PC-3 (cell line): ENCODE results near the gene HMGXB4. TPM values are rescaled to one million over a fixed set of nuclear protein-coding genes. Genes with fewer than 3 reads are reported as not detected.

Experiments used
- ATAC-seq: fragments of 200-7000 bp; cut with Tn5 transposase; 2 replicates; pipeline ENCODE4 v1.9.1; 2020; ENCODE audit warnings: mild to moderate bottlenecking, moderate library complexity
- BruUV-seq: library from RNA; stranded (reverse); fragments of 400-500 nt; replicated peaks from 2 replicates; lab custom pipeline; 2021; lab: Mats Ljungman, UMichigan
- CTCF ChIA-PET: fragments of 300-600 bp; sonication (Branson Sonifier 250); formaldehyde crosslinking; loops from one replicate; lab custom pipeline; 2022; ENCODE audit warnings: antibody characterized with exemption; lab: Charles Lee
- POLR2A ChIA-PET: fragments of 300-600 bp; sonication (Branson Sonifier 250); formaldehyde crosslinking; loops from one replicate; lab custom pipeline; 2022; ENCODE audit warnings: antibody characterized with exemption; ENCODE audit not compliant: unreplicated experiment; lab: Charles Lee
- DNase-seq: peaks from one replicate; pipeline ENCODE4 v3.0.0-alpha.2; 2015
- H2AFZ ChIP-seq: fragments of 300-600 bp; sonication (generic); 2 replicates; pipeline ENCODE4 v1.6.0; 2016; ENCODE audit warnings: antibody characterized with exemption, low read length
- H3F3A ChIP-seq: fragments of 300-600 bp; sonication (generic); one replicate; pipeline ENCODE4 v1.6.0; 2017; ENCODE audit warnings: antibody characterized with exemption, low read length, control low read depth, mild to moderate bottlenecking; ENCODE audit not compliant: unreplicated experiment
- H3K27ac ChIP-seq: fragments of 300-600 bp; sonication (generic); 2 replicates; pipeline ENCODE4 v1.5.1; 2016; ENCODE audit warnings: mild to moderate bottlenecking, low read length
- H3K27me3 ChIP-seq: fragments of 300-600 bp; sonication (generic); 2 replicates; pipeline ENCODE4 v1.6.1; 2016; ENCODE audit warnings: low read length, mixed read lengths
- H3K36me3 ChIP-seq: fragments of 300-600 bp; sonication (generic); 2 replicates; pipeline ENCODE4 v1.6.1; 2016; ENCODE audit warnings: low read depth, mixed run types, low read length, mixed read lengths
- H3K4me1 ChIP-seq: fragments of 300-600 bp; sonication (generic); 2 replicates; pipeline ENCODE4 v1.5.1; 2016; ENCODE audit warnings: low read length; ENCODE audit not compliant: insufficient read depth
- H3K4me2 ChIP-seq: fragments of 300-600 bp; sonication (generic); 2 replicates; pipeline ENCODE4 v1.6.0; 2016; ENCODE audit warnings: low read length
- H3K4me3 ChIP-seq: fragments of 300-600 bp; sonication (generic); 2 replicates; pipeline ENCODE4 v1.5.1; 2016; ENCODE audit warnings: mild to moderate bottlenecking, low read length, mixed read lengths
- H3K79me2 ChIP-seq: fragments of 300-600 bp; sonication (generic); 2 replicates; pipeline ENCODE4 v1.6.1; 2017; ENCODE audit warnings: low read length, mixed read lengths
- H3K9ac ChIP-seq: fragments of 300-600 bp; sonication (generic); 2 replicates; pipeline ENCODE4 v1.6.0; 2016; ENCODE audit warnings: mild to moderate bottlenecking, low read length
- H3K9me2 ChIP-seq: fragments of 300-600 bp; sonication (generic); replicated peaks from 2 replicates; pipeline ENCODE4 v1.6.1; 2016; ENCODE audit warnings: mixed run types, low read length, mixed read lengths
- H3K9me3 ChIP-seq: fragments of 300-600 bp; sonication (generic); 2 replicates; pipeline ENCODE4 v1.6.1; 2016; ENCODE audit warnings: low read length, mixed read lengths
- H4K20me1 ChIP-seq: fragments of 300-600 bp; sonication (generic); 2 replicates; pipeline ENCODE4 v1.6.1; 2016; ENCODE audit warnings: low read length, mixed read lengths
- CTCF ChIP-seq: fragments of 300-600 bp; sonication (generic); conservative IDR thresholded peaks from 2 replicates; pipeline ENCODE4 v1.5.1; 2017; ENCODE audit warnings: antibody characterized with exemption, low read depth, mild to moderate bottlenecking, low read length
- EZH2 ChIP-seq: fragments of 300-600 bp; sonication (generic); IDR thresholded peaks from one replicate; pipeline ENCODE4 v1.6.1; 2017; ENCODE audit warnings: antibody characterized with exemption, mild to moderate bottlenecking, low read length; ENCODE audit not compliant: unreplicated experiment
- EZH2phosphoT487 ChIP-seq: fragments of 300-600 bp; sonication (generic); IDR thresholded peaks from 2 replicates; pipeline ENCODE4 v1.6.1; 2018; ENCODE audit warnings: mild to moderate bottlenecking, antibody characterized with exemption, low read length, borderline replicate concordance
- intact Hi-C: fragments of 100-400 bp; cut with micrococcal nuclease; formaldehyde crosslinking; loops from 2 replicates; pipeline ENCODE4 v1.9.0; 2023
- total RNA-seq: library from RNA; depleted of rRNA; stranded (reverse); fragments of >200 nt; gene quantifications from 2 replicates; pipeline ENCODE4 v1.2.3, GENCODE V29; 2014

The HMGXB4 gene
- total RNA-seq, 1 experiment from 2014 or later, result 12.9 TPM

- Histone ChIP-seq H3K79me2 (no peaks in the 10 kb centered on the region), H3K9ac (no peak overlapping the region), H3K4me3 (no peak overlapping the region), H3F3A (no peaks in the 10 kb centered on the region), H3K4me1 (no peaks in the 10 kb centered on the region), H3K27me3 (no peaks in the 10 kb centered on the region), H3K36me3 (no peaks in the 10 kb centered on the region), H3K4me2 (no peak overlapping the region), H3K9me3 (no peaks in the 10 kb centered on the region), H4K20me1 (no peaks in the 10 kb centered on the region), H3K9me2 (no peaks in the 10 kb centered on the region), H2AFZ (no peak overlapping the region), H3K27ac (no peak overlapping the region)
- POLR2A ChIA-PET, result no interaction called here
- CTCF ChIA-PET, result no interaction called here
- TF ChIP-seq CTCF, result no peak
- no peak for TF ChIP-seq EZH2phosphoT487
- TF ChIP-seq EZH2, result no peak
- ATAC-seq (no peak), DNase-seq (no peak)
- BruUV-seq, result no TSS peak
- intact Hi-C loops, result no loop called here
These were observed 78.9 kb downstream of the HMGXB4 start for GRCh38 chr22:35335936-35336781.

- Histone ChIP-seq H3K27ac (no peak overlapping the region), H3K27me3 (no peaks in the 10 kb centered on the region), H3K4me1 (no peaks in the 10 kb centered on the region), H3F3A (no peaks in the 10 kb centered on the region), H3K79me2 (no peaks in the 10 kb centered on the region), H3K9me2 (no peaks in the 10 kb centered on the region), H3K4me2 (no peak overlapping the region), H2AFZ (no peak overlapping the region), H3K36me3 (no peaks in the 10 kb centered on the region), H3K9me3 (no peaks in the 10 kb centered on the region), H3K4me3 (no peak overlapping the region), H3K9ac (no peak overlapping the region), H4K20me1 (no peaks in the 10 kb centered on the region)
- CTCF ChIA-PET, result no interaction called here
- ATAC-seq (no peak), DNase-seq (no peak)
- POLR2A ChIA-PET, result no interaction called here
- intact Hi-C loops, result no loop called here
- TF ChIP-seq CTCF (0 out of 2 replicates have a peak, but pooled peaks have one; percentile 23), EZH2phosphoT487 (no peak)
- no TSS peak for BruUV-seq
These were observed 80.6 kb downstream of the HMGXB4 start for GRCh38 chr22:35337932-35338331.

GRCh38 chr22:35341090-35341874 lies 84.0 kb downstream of the HMGXB4 start:
- intact Hi-C loops, result no loop called here
- ChIA-PET POLR2A (no interaction called here), CTCF (no interaction called here)
- no peaks in the 10 kb centered on the region for H4K20me1 ChIP-seq
- no peak overlapping the region for H3K9ac ChIP-seq
- H3K27me3 ChIP-seq, result no peaks in the 10 kb centered on the region
- H3K9me2 ChIP-seq, result no peaks in the 10 kb centered on the region
- no peaks in the 10 kb centered on the region for H3K36me3 ChIP-seq
- no peak overlapping the region for H3K4me3 ChIP-seq
- H3K4me1 ChIP-seq, result no peaks in the 10 kb centered on the region
- H2AFZ ChIP-seq, result no peak overlapping the region
- BruUV-seq, result no TSS peak
- ATAC-seq (no peak), DNase-seq (no peak)
- H3K27ac ChIP-seq, result no peak overlapping the region
- no peaks in the 10 kb centered on the region for H3K79me2 ChIP-seq
- no peaks in the 10 kb centered on the region for H3F3A ChIP-seq
- H3K4me2 ChIP-seq, result no peak overlapping the region
- no peaks in the 10 kb centered on the region for H3K9me3 ChIP-seq
- TF ChIP-seq EZH2, result no peak
- TF ChIP-seq CTCF, result no peak
- TF ChIP-seq EZH2phosphoT487, result no peak
